SJCRH30 (cell line): ENCODE data around the gene ZNF177. TPM values are rescaled to one million over a fixed set of nuclear protein-coding genes. Genes with fewer than 3 reads are reported as not detected.
"Not testable (repeated sequence)": the region's sequence is repeated elsewhere in the genome, so short reads cannot be mapped to it uniquely, and the experiment has no call there.

Experiments used
- DNase-seq, 2 experiments: peaks; one replicate each; pipeline ENCODE4 v3.0.0-alpha.2; 2015 to 2020
- H3K27ac ChIP-seq: fragments of 250-450 bp; sonication (Bioruptor Pico); 2 replicates; pipeline ENCODE4 v1.5.1; 2020; ENCODE audit warnings: mild to moderate bottlenecking, moderate library complexity
- H3K27me3 ChIP-seq: fragments of 250-450 bp; sonication (Bioruptor Pico); 2 replicates; pipeline ENCODE4 v1.5.1; 2020; ENCODE audit warnings: mild to moderate bottlenecking, moderate library complexity
- H3K36me3 ChIP-seq: fragments of 250-450 bp; sonication (Bioruptor Pico); 2 replicates; pipeline ENCODE4 v1.5.1; 2020; ENCODE audit warnings: mild to moderate bottlenecking, moderate library complexity
- H3K4me1 ChIP-seq: fragments of 250-450 bp; sonication (Bioruptor Pico); 2 replicates; pipeline ENCODE4 v1.5.1; 2020; ENCODE audit warnings: mild to moderate bottlenecking, moderate library complexity
- H3K4me3 ChIP-seq: fragments of 250-450 bp; sonication (Bioruptor Pico); 2 replicates; pipeline ENCODE4 v1.5.1; 2020; ENCODE audit warnings: mild to moderate bottlenecking, moderate library complexity
- H3K9me3 ChIP-seq: fragments of 250-450 bp; sonication (Bioruptor Pico); replicated peaks from 2 replicates; pipeline ENCODE4 v1.5.1; 2020; ENCODE audit warnings: mild to moderate bottlenecking, moderate library complexity
- total RNA-seq: library from RNA; depleted of rRNA; stranded (reverse); fragments of >200 nt; shearing (Covaris generic); gene quantifications from 2 replicates; pipeline ENCODE4 v1.2.3, GENCODE V29; 2014; rRNA removed

Gene ZNF177
- 3.0 and 3.8 TPM in 2 replicates for total RNA-seq

DNA sequence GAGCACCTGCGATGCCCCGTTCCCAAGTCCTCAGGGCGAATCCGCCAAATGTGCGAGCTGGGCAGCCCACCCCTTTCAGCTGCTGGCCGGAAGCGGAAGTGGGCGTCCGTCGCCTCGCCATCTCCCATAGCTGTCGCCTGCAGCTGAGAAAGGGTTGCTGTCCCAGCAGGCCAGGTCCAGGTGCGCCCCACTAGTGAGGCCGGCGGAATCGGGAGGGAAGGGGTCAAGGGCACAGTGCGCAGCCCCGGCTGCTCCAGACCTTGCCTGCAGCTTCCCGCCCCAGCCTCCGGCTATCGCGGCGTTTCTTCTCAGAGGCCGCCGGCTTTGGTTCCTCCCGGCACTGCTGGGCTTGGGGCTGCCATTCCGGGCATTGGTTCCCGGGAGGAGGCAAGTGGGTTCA lies at the start of gene ZNF177:
Gene ZNF177, plus strand, starts transcription at position 109 of the 400 bp plus-strand sequence. CDS start 15,299 bp downstream, outside the sequence.
- Histone ChIP-seq H3K9me3 (0 out of 2 replicates have a peak, but pooled peaks cover 2% of the 10 kb centered on the region), H3K27ac (peak within 1 kb of the TSS; percentile 32), H3K4me3 (peak within 1 kb of the TSS; percentile 76), H3K36me3 (no peaks in the 10 kb centered on the region; the same call in 1 of the 2 replicates), H3K4me1 (no peaks in the 10 kb centered on the region), H3K27me3 (no peaks in the 10 kb centered on the region)
- peak; percentile 78 to 79 for DNase-seq

DNA sequence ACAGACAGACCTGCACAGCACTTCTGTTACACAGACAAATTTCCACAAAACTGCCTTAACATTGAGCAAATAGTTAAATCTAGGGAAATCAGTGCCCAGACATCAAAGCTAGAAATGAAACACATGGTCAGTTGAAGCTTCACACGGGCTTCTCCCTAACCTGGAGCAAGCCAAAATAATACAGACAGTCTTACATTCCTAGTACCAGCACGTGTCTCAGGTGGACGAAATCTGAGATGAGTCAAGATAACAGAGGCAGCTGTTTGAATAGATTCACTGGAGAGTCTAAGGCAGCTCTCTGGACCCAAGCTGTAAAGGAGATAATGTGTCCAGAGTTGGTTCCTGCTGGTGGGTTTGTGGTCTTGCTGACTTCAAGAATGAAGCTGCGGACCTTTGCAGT lies 49.1 kb upstream of the ZNF177 start:
- Histone ChIP-seq H3K36me3 (no peaks in the 10 kb centered on the region), H3K4me1 (no peaks in the 10 kb centered on the region), H3K4me3 (no peak overlapping the region), H3K27me3 (no peaks in the 10 kb centered on the region), H3K27ac (no peak overlapping the region), H3K9me3 (no peaks in the 10 kb centered on the region; the same call in 1 of the 2 replicates)
- no peak for DNase-seq

DNA sequence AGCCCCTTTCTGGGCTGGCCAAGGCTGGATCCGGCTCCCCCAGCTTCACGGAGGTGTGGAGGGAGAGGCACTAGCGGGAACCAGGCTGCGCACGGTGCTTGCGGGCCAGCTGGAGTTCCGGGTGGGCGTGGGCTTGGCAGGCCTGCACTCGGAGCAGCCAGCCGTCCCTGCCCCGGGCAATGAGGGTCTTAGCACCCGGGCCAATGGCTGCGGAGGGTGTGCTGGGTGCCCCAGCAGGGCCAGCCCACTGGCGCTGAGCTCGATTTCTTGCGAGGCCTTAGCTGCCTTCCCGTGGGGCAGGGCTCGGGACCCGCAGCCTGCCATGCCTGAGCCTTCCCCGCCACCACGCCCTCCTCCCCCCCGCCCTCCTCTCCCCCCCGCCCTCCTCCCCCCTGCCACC lies 41.5 kb upstream of the ZNF177 start:
- H3K4me3 ChIP-seq, result no peak overlapping the region
- DNase-seq, result no peak
- no peaks in the 10 kb centered on the region for H3K4me1 ChIP-seq
- no peak overlapping the region for H3K27ac ChIP-seq
- 0 out of 2 replicates have a peak, but pooled peaks cover 5% of the 10 kb centered on the region for H3K36me3 ChIP-seq
- 0 out of 2 replicates have a peak, but pooled peaks cover 4% of the 10 kb centered on the region for H3K9me3 ChIP-seq
- no peaks in the 10 kb centered on the region for H3K27me3 ChIP-seq

DNA sequence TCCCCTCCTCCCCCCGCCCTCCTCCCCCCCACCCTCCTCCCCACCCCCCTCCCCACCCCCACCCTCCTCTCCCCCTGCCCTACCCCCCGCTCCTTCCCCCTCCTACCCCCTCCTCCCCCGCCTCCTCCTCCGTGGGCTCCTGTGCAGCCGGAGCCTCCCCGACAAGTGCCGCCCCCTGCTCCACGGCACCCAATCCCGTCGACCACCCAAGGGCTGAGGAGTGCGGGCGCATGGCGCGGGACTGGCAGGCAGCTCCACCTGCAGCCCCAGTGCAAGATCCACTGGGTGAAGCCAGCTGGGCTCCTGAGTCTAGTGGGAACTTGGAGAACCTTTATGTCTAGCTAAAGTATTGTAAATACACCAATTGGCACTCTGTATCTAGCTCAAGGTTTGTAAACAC lies 41.1 kb upstream of the ZNF177 start:
- not testable (repeated sequence) for H3K4me3 ChIP-seq, DNase-seq, H3K36me3 ChIP-seq, H3K27me3 ChIP-seq, H3K4me1 ChIP-seq, H3K9me3 ChIP-seq, H3K27ac ChIP-seq

DNA sequence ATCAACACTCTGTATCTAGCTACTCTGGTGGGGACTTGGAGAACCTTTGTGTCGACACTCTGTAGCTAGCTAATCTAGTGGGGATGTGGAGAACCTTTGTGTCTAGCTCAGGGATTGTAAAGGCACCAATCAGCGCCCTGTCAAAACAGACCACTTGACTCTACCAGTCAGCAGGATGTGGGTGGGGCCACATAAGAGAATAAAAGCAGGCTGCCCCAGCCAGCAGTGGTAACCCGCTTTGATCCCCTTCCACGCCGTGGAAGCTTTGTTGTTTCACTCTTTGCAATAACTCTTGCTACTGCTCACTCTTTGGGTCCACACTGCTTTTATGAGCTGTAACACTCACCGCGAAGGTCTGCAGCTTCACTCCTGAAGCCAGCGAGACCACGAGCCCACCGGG lies 40.6 kb upstream of the ZNF177 start:
- not testable (repeated sequence) for H3K36me3 ChIP-seq, H3K9me3 ChIP-seq, H3K4me1 ChIP-seq, H3K27ac ChIP-seq, H3K4me3 ChIP-seq, DNase-seq, H3K27me3 ChIP-seq

DNA sequence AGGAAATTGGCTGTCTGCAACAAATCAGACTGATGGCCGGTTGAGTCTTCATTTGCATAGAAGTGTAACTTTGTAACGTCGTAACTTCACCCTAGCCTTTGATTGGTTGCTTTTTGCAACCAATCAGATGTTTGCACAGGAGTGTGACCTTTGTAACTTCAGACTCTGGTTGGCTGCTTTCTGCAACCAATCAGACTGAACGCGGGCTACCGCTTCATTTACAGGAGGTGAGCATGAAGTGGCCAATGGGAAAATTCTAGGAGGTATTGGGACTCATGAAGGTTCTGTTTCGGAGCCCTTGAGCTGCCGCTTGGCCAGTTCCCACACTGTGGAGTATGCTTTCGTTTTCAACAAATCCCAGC lies 39.3 kb upstream of the ZNF177 start:
- DNase-seq, result peak; percentile 86 to 91
- peaks cover 6% of the 10 kb centered on the region for H3K36me3 ChIP-seq

DNA sequence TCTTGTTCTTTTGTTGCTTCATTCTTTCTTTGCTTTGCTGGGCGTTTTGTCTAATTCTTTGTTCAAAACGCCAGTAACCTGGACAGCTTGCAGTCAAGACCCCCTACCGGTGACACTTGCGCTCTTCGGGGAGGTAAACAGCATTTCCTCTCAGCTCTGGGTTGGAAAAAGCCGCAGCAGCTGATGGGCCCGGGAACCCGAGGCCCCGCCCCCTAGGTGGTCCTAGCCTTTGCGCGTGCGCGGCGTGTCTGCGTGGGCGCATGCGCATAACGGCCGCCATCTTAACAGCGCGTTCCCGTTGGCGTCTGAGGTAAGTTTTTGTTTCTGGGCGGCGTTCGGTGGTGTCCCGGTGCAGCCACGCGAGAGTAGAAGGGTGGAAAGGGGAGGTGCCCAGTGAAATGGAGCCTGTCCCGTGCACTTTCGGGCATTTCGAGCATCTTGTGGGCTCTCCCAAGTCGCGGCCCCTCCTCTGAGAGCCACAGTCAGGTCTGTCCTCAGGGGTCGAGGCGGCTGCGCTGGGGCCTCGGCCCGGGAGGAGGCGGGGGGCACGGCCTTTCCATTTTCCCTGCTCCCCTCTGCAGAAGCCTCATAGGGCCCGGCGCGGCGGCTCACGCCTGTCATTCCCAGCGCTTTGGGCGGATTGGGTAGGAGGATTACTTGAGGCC lies 38.8 kb upstream of the ZNF177 start, which contains the start of gene ZNF559:
Gene ZNF559, plus strand, starts transcription at position 261 of the 665 bp plus-strand sequence. CDS start 14,371 bp downstream, outside the sequence.
- H3K27me3 ChIP-seq, result no peaks in the 10 kb centered on the region
- H3K9me3 ChIP-seq, result 0 out of 2 replicates have a peak, but pooled peaks cover 11% of the 10 kb centered on the region
- peaks cover 8% of the 10 kb centered on the region for H3K36me3 ChIP-seq
- peak within 1 kb of the TSS; percentile 82 for H3K4me3 ChIP-seq
- H3K27ac ChIP-seq, result peak within 1 kb of the TSS; percentile 80
- H3K4me1 ChIP-seq, result no peaks in the 10 kb centered on the region
- peak; percentile 94 to 95 for DNase-seq

More for the DNA sequence above, 39.3 kb upstream of the ZNF177 start:
- Histone ChIP-seq H3K4me1 (no peaks in the 10 kb centered on the region), H3K4me3 (peak overlapping the region; percentile 82), H3K27me3 (no peaks in the 10 kb centered on the region), H3K9me3 (0 out of 2 replicates have a peak, but pooled peaks cover 6% of the 10 kb centered on the region), H3K27ac (peak overlapping the region; percentile 80)

DNA sequence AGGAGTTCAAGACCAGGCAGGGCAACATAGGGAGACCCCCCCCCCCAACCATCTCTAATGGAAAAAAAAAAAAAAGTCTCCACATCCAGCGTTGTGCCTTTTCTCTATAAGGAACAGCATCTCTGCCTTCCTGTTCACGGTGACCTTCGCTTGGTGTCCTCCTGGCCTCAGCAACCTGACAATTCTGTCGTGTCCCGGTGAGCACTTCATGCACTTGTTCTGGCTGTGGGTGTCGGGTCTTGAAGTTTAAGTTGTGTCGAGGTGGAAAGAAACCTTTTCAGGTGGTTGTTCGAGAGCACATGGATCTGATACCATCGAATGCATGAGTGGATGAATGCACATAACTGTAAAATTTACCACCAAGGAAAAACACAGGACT lies 38.2 kb upstream of the ZNF177 start:
- no peaks in the 10 kb centered on the region for H3K27me3 ChIP-seq
- H3K27ac ChIP-seq, result peak overlapping the region; percentile 80
- peaks cover 9% of the 10 kb centered on the region for H3K36me3 ChIP-seq
- H3K9me3 ChIP-seq, result 0 out of 2 replicates have a peak, but pooled peaks cover 13% of the 10 kb centered on the region
- DNase-seq, result no peak
- H3K4me1 ChIP-seq, result no peaks in the 10 kb centered on the region
- H3K4me3 ChIP-seq, result peak overlapping the region; percentile 82

DNA sequence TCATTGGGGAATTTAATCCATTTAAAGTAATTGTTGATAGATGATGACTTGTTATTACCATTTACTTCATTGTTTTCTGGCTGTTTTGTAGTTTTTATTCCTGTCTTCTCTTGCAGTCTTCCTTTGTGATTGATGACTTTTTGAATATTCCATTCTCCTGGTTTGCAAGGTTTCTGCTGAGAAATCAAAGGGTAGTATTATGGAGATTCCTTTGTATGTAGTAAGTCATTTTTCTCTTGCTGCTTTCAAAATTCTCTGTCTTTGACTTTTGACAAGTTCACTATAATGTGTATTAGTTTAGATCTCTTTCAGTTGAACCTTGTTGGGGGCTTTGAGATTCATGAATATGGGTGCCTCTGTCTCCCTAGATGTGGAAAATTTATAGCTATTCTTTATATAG lies 32.8 kb upstream of the ZNF177 start:
- Histone ChIP-seq H3K4me3 (no peak overlapping the region), H3K27ac (no peak overlapping the region), H3K27me3 (no peaks in the 10 kb centered on the region), H3K9me3 (peaks cover 24% of the 10 kb centered on the region; the same call in 1 of the 2 replicates), H3K36me3 (peaks cover 42% of the 10 kb centered on the region), H3K4me1 (no peaks in the 10 kb centered on the region)
- DNase-seq, result no peak

DNA sequence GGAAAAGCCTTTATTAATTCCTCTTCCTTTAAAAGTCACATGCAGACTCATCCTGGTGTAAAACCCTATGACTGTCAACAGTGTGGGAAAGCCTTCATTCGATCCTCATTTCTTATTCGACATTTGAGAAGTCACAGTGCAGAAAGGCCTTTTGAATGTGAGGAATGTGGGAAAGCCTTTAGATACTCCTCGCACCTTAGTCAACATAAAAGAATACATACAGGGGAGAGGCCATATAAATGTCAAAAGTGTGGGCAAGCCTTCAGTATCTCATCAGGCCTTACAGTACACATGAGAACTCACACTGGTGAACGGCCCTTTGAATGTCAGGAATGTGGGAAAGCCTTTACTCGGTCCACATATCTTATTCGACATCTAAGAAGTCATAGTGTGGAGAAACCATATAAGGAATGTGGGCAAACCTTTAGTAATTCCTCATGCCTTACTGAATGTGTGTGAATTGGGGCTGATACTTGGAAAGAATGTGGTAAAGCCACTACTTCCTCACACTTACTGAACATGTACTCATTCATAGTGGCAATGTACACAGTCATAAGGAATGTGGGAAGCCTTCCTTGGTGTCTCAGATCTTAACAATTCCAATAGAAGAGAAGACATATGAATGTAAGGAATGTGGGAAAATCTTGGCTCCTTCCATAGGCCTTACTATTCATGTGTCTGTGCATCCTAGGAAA lies 20.1 kb upstream of the ZNF177 start:
- Histone ChIP-seq H3K27ac (no peak overlapping the region), H3K4me3 (no peak overlapping the region), H3K9me3 (peaks cover 56% of the 10 kb centered on the region), H3K27me3 (no peaks in the 10 kb centered on the region), H3K4me1 (no peaks in the 10 kb centered on the region), H3K36me3 (peaks cover 55% of the 10 kb centered on the region)
- DNase-seq, result peak in 1 of 2 experiments; percentile 7

DNA sequence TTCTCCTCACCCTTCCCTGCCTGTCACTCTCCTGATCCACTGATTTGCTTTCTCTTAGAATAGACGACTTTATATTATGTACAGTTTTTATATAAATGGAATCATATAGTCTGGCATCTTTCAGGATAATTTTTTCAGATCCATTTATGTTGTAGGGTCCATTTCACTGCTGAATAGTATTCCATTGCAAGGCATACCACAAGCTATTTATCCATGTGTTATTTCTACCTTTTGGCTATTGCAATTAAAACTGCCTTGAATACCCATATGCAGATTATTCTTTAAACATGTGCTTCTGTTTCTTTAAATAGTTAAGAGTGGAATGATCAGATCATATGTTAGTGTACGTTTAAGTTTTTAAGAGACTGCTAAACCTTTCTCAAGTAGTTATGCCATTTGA lies 17.8 kb upstream of the ZNF177 start:
- no peak overlapping the region for H3K4me3 ChIP-seq
- H3K27ac ChIP-seq, result no peak overlapping the region
- no peaks in the 10 kb centered on the region for H3K27me3 ChIP-seq
- H3K9me3 ChIP-seq, result peaks cover 47% of the 10 kb centered on the region
- no peaks in the 10 kb centered on the region for H3K4me1 ChIP-seq
- H3K36me3 ChIP-seq, result peaks cover 41% of the 10 kb centered on the region
- no peak for DNase-seq

DNA sequence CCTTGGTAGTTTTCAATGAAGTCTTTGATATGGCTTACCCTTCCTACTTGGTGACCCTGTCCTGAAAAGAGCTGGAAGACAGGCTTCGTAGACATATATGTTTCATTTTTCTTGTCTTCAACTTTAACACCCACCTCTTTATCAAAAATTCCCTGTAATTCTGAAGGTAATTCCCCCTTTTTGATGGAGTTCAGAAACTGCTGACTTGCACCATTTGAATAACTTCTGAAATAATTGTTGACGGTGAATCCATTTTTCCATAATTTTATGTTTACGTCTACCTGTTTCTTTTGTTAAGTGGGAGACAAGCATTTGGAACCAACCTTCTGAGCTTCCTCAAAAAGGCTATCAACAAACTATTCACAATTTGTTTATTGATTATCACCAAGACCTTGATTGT lies 14.6 kb upstream of the ZNF177 start:
- Histone ChIP-seq H3K36me3 (peaks cover 14% of the 10 kb centered on the region), H3K4me3 (no peak overlapping the region), H3K4me1 (no peaks in the 10 kb centered on the region), H3K27me3 (no peaks in the 10 kb centered on the region), H3K9me3 (peaks cover 30% of the 10 kb centered on the region), H3K27ac (no peak overlapping the region)
- DNase-seq, result no peak

DNA sequence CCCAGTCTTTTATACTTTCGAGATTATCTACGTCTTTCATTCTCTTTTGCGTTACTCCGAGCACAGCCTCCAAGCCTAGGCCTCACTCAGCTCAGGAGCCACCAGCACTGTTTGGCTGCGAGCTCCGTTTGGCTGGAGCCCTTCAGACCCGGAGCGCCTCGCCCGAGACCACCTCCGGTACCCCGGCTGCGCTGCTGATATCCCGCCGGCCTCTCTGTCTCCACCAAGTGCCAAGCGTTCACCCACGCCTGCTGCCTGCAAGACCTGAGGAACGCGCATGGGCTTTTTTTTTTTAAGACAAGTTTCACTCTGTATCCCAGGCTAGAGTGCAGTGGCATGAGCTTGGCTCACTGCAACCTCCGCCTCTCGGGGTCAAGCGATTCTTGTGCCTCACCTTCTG lies 14.1 kb upstream of the ZNF177 start:
- no peak for DNase-seq
- no peaks in the 10 kb centered on the region for H3K4me1 ChIP-seq
- no peaks in the 10 kb centered on the region for H3K27me3 ChIP-seq
- H3K36me3 ChIP-seq, result peaks cover 10% of the 10 kb centered on the region
- H3K27ac ChIP-seq, result no peak overlapping the region
- H3K4me3 ChIP-seq, result no peak overlapping the region
- H3K9me3 ChIP-seq, result peaks cover 26% of the 10 kb centered on the region

DNA sequence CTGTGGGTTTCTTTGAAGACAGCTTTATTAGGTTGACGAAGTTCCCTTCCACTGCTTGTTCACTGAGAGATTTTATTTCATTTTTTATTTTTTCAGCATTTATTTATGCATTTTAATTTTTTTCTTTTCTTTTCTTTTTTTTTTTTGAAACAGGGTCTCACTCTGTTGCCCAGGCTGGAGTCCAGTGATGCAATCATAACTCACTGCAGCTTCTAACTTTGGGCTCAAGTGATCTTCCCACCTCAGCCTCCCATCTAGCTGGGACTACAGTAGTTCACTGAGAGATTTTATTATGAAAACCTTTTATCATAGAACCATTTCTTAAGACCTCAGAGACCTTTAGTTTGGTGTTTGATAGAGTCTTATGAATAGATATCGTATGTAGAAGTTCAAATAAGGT lies 10.3 kb upstream of the ZNF177 start:
- no peak overlapping the region for H3K4me3 ChIP-seq
- H3K4me1 ChIP-seq, result no peaks in the 10 kb centered on the region
- no peak overlapping the region for H3K27ac ChIP-seq
- peaks cover 5% of the 10 kb centered on the region for H3K9me3 ChIP-seq
- DNase-seq, result no peak
- no peaks in the 10 kb centered on the region for H3K27me3 ChIP-seq
- 0 out of 2 replicates have a peak, but pooled peaks cover 2% of the 10 kb centered on the region for H3K36me3 ChIP-seq

DNA sequence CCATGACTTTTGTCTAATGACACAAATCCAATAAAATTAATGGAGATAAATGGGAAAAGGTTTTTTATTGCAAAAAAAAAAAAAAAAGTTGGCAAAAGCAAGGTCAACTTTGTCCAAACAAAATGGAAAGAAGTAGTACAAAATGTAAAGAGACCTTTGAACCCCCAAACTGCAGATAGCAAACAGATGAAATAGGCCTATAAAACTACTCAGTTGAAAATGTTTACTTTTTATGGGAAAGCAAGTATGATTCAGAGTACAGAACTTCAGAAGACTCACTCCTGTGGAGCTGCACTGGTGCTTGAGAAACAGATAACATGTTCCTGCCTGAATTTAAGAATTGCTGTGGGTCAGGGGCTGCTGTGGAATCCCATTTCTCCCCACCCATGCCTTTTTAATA lies 9.8 kb upstream of the ZNF177 start:
- Histone ChIP-seq H3K27ac (no peak overlapping the region), H3K27me3 (no peaks in the 10 kb centered on the region), H3K4me1 (no peaks in the 10 kb centered on the region), H3K36me3 (0 out of 2 replicates have a peak, but pooled peaks cover 5% of the 10 kb centered on the region), H3K9me3 (peaks cover 4% of the 10 kb centered on the region), H3K4me3 (no peak overlapping the region)
- DNase-seq, result no peak
